Prostate gland (tissue), 2 donors: ENCODE data around the gene ATF5.

Experiments
- CTCF ChIP-seq, 4 experiments: fragments of 200-600 bp in 2 of 4; fragments of 450-650 bp in 2 of 4; sonication (generic) in 2 of 4; IDR thresholded peaks; 1 replicate in 3 of 4; 2 replicates in 1 of 4; pipeline ENCODE4 v1.5.1; 2016 to 2019; ENCODE audit warnings: antibody characterized with exemption in 4 of 4, mild to moderate bottlenecking in 2 of 4, moderate library complexity in 2 of 4
- POLR2A ChIP-seq: fragments of 450-650 bp; IDR thresholded peaks from one replicate; pipeline ENCODE4 v1.6.1; 2016; ENCODE audit warnings: antibody characterized with exemption, mild to moderate bottlenecking
- POLR2AphosphoS5 ChIP-seq: sonication (generic); formaldehyde crosslinking; IDR thresholded peaks from one replicate; pipeline ENCODE4 v1.6.1; 2017; ENCODE audit warnings: antibody characterized with exemption

GRCh38 chr19:49889038-49889686 lies 39.8 kb upstream of the ATF5 start:
- TF ChIP-seq POLR2AphosphoS5 (no peak), CTCF (IDR thresholded peaks at IDR 0.05) (no peak), POLR2A (no peak)
